HCT116 (cell line): ENCODE data around the gene APPL1. TPM values are rescaled to one million over a fixed set of nuclear protein-coding genes. Genes with fewer than 3 reads are reported as not detected.

ENCODE experiments used
- ATAC-seq: fragments of 200-7000 bp; cut with Tn5 transposase; 2 replicates; pipeline ENCODE4 v1.9.1; 2020; ENCODE audit warnings: mild to moderate bottlenecking, moderate library complexity
- BruUV-seq: library from RNA; stranded (reverse); fragments of 400-500 nt; replicated peaks from 2 replicates; lab custom pipeline; 2021; lab: Mats Ljungman, UMichigan
- CTCF ChIA-PET: fragments of 300-600 bp; sonication (Branson Sonifier 250); formaldehyde crosslinking; loops from one replicate; lab custom pipeline; 2021; ENCODE audit warnings: antibody characterized with exemption; lab: Charles Lee
- POLR2A ChIA-PET: fragments of 300-600, 350-600 bp; sonication (Branson Sonifier 250); formaldehyde crosslinking; loops from one replicate; lab custom pipeline; 2021; ENCODE audit warnings: antibody characterized with exemption; lab: Charles Lee
- RAD21 ChIA-PET, 2 experiments: fragments of 300-600 bp; sonication (Branson Sonifier 250); formaldehyde crosslinking; loops; one replicate each; lab custom pipeline; 2023; ENCODE audit warnings: low total read pairs in 2 of 2; ENCODE audit not compliant: uncharacterized antibody in 2 of 2, unreplicated experiment in 2 of 2, low non-redundant PET in 1 of 2; lab: Charles Lee
- DNase-seq: peaks from one replicate; pipeline ENCODE4 v3.0.0-alpha.2; 2010; ENCODE audit warnings: low read depth, low spot score
- H2AFZ ChIP-seq: fragments of 200-600 bp; shearing (Covaris generic), sonication (generic); 2 replicates; pipeline ENCODE4 v1.6.1; 2017; ENCODE audit warnings: low read depth, mixed run types, mixed read lengths, antibody characterized with exemption, low read length; ENCODE audit not compliant: poor library complexity, severe bottlenecking
- H3K27ac ChIP-seq: 2 replicates; pipeline ENCODE4 v1.5.1; 2012; ENCODE audit warnings: low read depth, low read length
- H3K27me3 ChIP-seq: fragments of 200-600 bp; sonication (generic); 2 replicates; pipeline ENCODE4 v1.6.1; 2016; ENCODE audit warnings: mixed run types, low read length, mixed read lengths; ENCODE audit not compliant: insufficient read depth
- H3K36me3 ChIP-seq, 2 experiments: fragments of 200-500 bp in 1 of 2; fragments of 200-600 bp in 1 of 2; sonication (Bioruptor generic) in 1 of 2; sonication (generic) in 1 of 2; 2 replicates each; pipeline versions ENCODE4 v1.5.1 to v1.6.1; 2014 to 2016; ENCODE audit warnings: low read length in 2 of 2, inconsistent platforms in 1 of 2, mixed read lengths in 1 of 2, mixed run types in 1 of 2; ENCODE audit not compliant: insufficient read depth in 2 of 2, control insufficient read depth in 1 of 2
- H3K4me1 ChIP-seq, 2 experiments: fragments of 200-600 bp in 1 of 2; sonication (generic) in 1 of 2; 2 replicates each; pipeline versions ENCODE4 v1.5.1 to v1.6.1; 2012 to 2017; ENCODE audit warnings: low read length in 2 of 2, inconsistent platforms in 1 of 2, mild to moderate bottlenecking in 1 of 2, mixed read lengths in 1 of 2, mixed run types in 1 of 2, moderate library complexity in 1 of 2; ENCODE audit not compliant: insufficient read depth in 2 of 2, control insufficient read depth in 1 of 2
- H3K4me2 ChIP-seq: fragments of 200-600 bp; sonication (generic); 2 replicates; pipeline ENCODE4 v1.6.1; 2017; ENCODE audit warnings: mixed run types, low read length, mixed read lengths
- H3K4me3 ChIP-seq, 2 experiments: fragments of 200-600 bp in 1 of 2; sonication (generic) in 1 of 2; replicated peaks in 1 of 2; 2 replicates each; pipeline ENCODE4 v1.5.1; 2011 to 2016; ENCODE audit warnings: low read length in 2 of 2, control low read depth in 1 of 2, low read depth in 1 of 2, mild to moderate bottlenecking in 1 of 2, mixed read lengths in 1 of 2, mixed run types in 1 of 2
- H3K79me2 ChIP-seq: fragments of 200-600 bp; sonication (generic); 2 replicates; pipeline ENCODE4 v1.6.1; 2017; ENCODE audit warnings: mild to moderate bottlenecking, mixed run types, low read length, moderate library complexity, mixed read lengths; ENCODE audit not compliant: insufficient read depth
- H3K9ac ChIP-seq: fragments of 200-600 bp; sonication (generic); 2 replicates; pipeline ENCODE4 v1.6.1; 2016; ENCODE audit warnings: low read length, mixed read lengths
- H3K9me2 ChIP-seq: fragments of 200-600 bp; sonication (generic), shearing (Covaris generic); 2 replicates; pipeline ENCODE4 v1.6.1; 2017; ENCODE audit warnings: mixed run types, mild to moderate bottlenecking, moderate library complexity; ENCODE audit not compliant: insufficient read depth
- H3K9me3 ChIP-seq, 2 experiments: fragments of 200-500 bp in 1 of 2; fragments of 200-600 bp in 1 of 2; sonication (Bioruptor generic) in 1 of 2; sonication (generic) in 1 of 2; 2 replicates each; pipeline ENCODE4 v1.6.1; 2014 to 2017; ENCODE audit warnings: low read length in 2 of 2, mixed read lengths in 2 of 2, inconsistent platforms in 1 of 2, low read depth in 1 of 2, mild to moderate bottlenecking in 1 of 2, mixed run types in 1 of 2, moderate library complexity in 1 of 2; ENCODE audit not compliant: control insufficient read depth in 1 of 2, insufficient read depth in 1 of 2
- H4K20me1 ChIP-seq: fragments of 200-600 bp; sonication (generic), shearing (Covaris generic); 2 replicates; pipeline ENCODE4 v1.6.1; 2017; ENCODE audit warnings: mixed run types, mild to moderate bottlenecking, moderate library complexity; ENCODE audit not compliant: insufficient read depth
- CBX3 ChIP-seq: IDR thresholded peaks from 2 replicates; pipeline ENCODE4 v1.6.1; 2012; ENCODE audit warnings: low read depth
- EZH2phosphoT487 ChIP-seq: fragments of 200-600 bp; IDR thresholded peaks from 2 replicates; pipeline ENCODE4 v1.6.1; 2018; ENCODE audit warnings: antibody characterized with exemption, borderline replicate concordance
- FOSL1 ChIP-seq: IDR thresholded peaks from 2 replicates; pipeline ENCODE4 v1.6.1; 2012; ENCODE audit warnings: low read depth
- JUND ChIP-seq: IDR thresholded peaks from 2 replicates; pipeline ENCODE4 v1.6.1; 2012
- POLR2A ChIP-seq: IDR thresholded peaks from 2 replicates; pipeline ENCODE4 v1.7.0; 2011; ENCODE audit warnings: borderline replicate concordance; ENCODE audit not compliant: insufficient read depth, insufficient read length; ENCODE audit errors: extremely low read depth
- POLR2AphosphoS5 ChIP-seq: IDR thresholded peaks from 2 replicates; pipeline ENCODE4 v1.6.1; 2011; ENCODE audit warnings: mild to moderate bottlenecking, low read depth, low read length, moderate library complexity
- RAD21 ChIP-seq: IDR thresholded peaks from 2 replicates; pipeline ENCODE4 v1.6.1; 2012; ENCODE audit warnings: low read depth, mild to moderate bottlenecking
- SIN3A ChIP-seq: IDR thresholded peaks from 2 replicates; pipeline ENCODE4 v1.6.1; 2012; ENCODE audit warnings: low read depth
- SP1 ChIP-seq: IDR thresholded peaks from 2 replicates; pipeline ENCODE4 v1.6.1; 2012; ENCODE audit warnings: low read depth
- SRF ChIP-seq: IDR thresholded peaks from 2 replicates; pipeline ENCODE4 v1.6.1; 2012; ENCODE audit warnings: low read depth
- TCF7L2 ChIP-seq: IDR thresholded peaks from 2 replicates; pipeline ENCODE4 v1.7.0; 2011; ENCODE audit warnings: borderline replicate concordance, inconsistent platforms; ENCODE audit not compliant: insufficient read depth, insufficient read length; ENCODE audit errors: extremely low read depth
- ZBTB33 ChIP-seq: IDR thresholded peaks from 2 replicates; pipeline ENCODE4 v1.6.1; 2011; ENCODE audit warnings: mild to moderate bottlenecking, low read length, moderate library complexity; ENCODE audit not compliant: insufficient replicate concordance; ENCODE audit errors: extremely low read depth
- ZFX ChIP-seq: fragments of 450-650 bp; IDR thresholded peaks from 2 replicates; pipeline ENCODE4 v1.6.1; 2017
- ZNF274 ChIP-seq: fragments of 200-500 bp; sonication (Bioruptor generic); IDR thresholded peaks from 2 replicates; pipeline ENCODE4 v1.6.1; 2014; ENCODE audit warnings: mild to moderate bottlenecking, low read depth, low read length, inconsistent platforms
- intact Hi-C: fragments of 100-400 bp; cut with micrococcal nuclease; formaldehyde crosslinking; loops from 2 replicates; pipeline ENCODE4 v1.10.0; 2022
- total RNA-seq: library from RNA; stranded (reverse); gene quantifications from one replicate; pipeline ENCODE4 v1.2.1, GENCODE V29; 2021; ENCODE audit not compliant: unreplicated experiment
- TF ChIP-seq, protein P1 (sequence below), 3 experiments: fragments of 200-600 bp in 1 of 3; sonication (generic) in 1 of 3; IDR thresholded peaks in 2 of 3; conservative IDR thresholded peaks in 1 of 3; 2 replicates each; pipeline ENCODE4 v1.5.1; 2012 to 2017; ENCODE audit warnings: low read depth in 2 of 3, low read length in 2 of 3, antibody characterized with exemption in 1 of 3, borderline replicate concordance in 1 of 3, control low read depth in 1 of 3, mild to moderate bottlenecking in 1 of 3, mixed read lengths in 1 of 3, mixed run types in 1 of 3, moderate library complexity in 1 of 3; ENCODE audit not compliant: insufficient read depth in 1 of 3
- TF ChIP-seq, protein P2 (sequence below): IDR thresholded peaks from 2 replicates; pipeline ENCODE4 v1.6.1; 2012

APPL1 gene
- total RNA-seq, 1 experiment from 2014 or later = 30.8 TPM

GRCh38 chr3:57292159-57292896 lies 64.8 kb downstream of the APPL1 start, which contains the start of gene ASB14:
Gene ASB14, minus strand, starts transcription at chr3:57292685. Its CDS starts 652 bp downstream, at chr3:57292033.
- Histone ChIP-seq H3K9me2 (no peaks in the 10 kb centered on the region), H3K4me3 (no peak within 1 kb of the TSS), H3K4me1 (no peaks in the 10 kb centered on the region), H2AFZ (no peak within 1 kb of the TSS), H4K20me1 (no peaks in the 10 kb centered on the region), H3K36me3 (no peaks in the 10 kb centered on the region), H3K27ac (no peak within 1 kb of the TSS), H3K9me3 (no peaks in the 10 kb centered on the region), H3K4me2 (no peak within 1 kb of the TSS), H3K79me2 (no peaks in the 10 kb centered on the region), H3K27me3 (no peaks in the 10 kb centered on the region), H3K9ac (no peak within 1 kb of the TSS)
- intact Hi-C loops = no loop called here
- DNase-seq (no peak), ATAC-seq (no peak)
- no TSS peak for BruUV-seq
- CTCF ChIA-PET = no interaction called here
- RAD21 ChIA-PET = no interaction called here
- POLR2A ChIA-PET = no interaction called here
- no peak for TF ChIP-seq TCF7L2

DNA sequence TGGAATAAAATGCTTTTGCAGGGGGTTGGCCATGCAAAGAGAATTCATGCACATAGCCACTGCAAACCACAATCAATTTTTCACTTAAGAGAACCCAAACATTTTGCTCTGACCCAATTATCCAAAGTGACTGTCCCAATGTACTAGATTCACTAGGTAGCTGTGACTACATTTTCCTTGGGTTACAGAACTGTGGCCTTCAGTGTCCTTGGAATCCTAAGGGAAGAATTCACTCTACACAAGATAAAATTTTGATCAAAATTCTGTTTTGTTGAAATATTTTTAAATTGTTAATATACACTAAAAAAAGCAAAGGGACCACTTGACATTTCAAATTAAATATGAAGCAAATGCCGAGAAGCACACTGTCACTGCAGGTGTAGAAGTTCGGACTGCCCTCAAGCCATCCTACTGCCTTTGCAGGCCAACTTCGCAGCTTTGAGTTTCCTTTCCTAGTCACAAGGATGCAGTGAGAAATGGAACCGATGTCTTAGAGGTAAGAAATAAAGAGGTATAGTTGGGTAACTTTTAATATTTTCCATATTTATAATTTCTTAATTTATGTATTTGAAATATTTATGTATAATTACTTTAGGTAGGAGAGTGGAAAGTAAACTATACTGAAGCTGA lies 65.5 kb downstream of the APPL1 start:
- ATAC-seq = no peak
- intact Hi-C loops = no loop called here
- RAD21 ChIA-PET = no interaction called here
- Histone ChIP-seq H3K9ac (no peak overlapping the region), H3K9me2 (no peaks in the 10 kb centered on the region), H3K27ac (no peak overlapping the region), H3K36me3 (no peaks in the 10 kb centered on the region), H3K79me2 (no peaks in the 10 kb centered on the region), H4K20me1 (no peaks in the 10 kb centered on the region), H3K27me3 (no peaks in the 10 kb centered on the region), H2AFZ (no peak overlapping the region), H3K4me2 (no peak overlapping the region), H3K4me3 (no peak overlapping the region), H3K9me3 (no peaks in the 10 kb centered on the region), H3K4me1 (peaks cover 4 to 6% of the 10 kb centered on the region in 2 experiments; a peak in 2 of 4 replicates)
- POLR2A ChIA-PET = no interaction called here
- no TSS peak for BruUV-seq
- CTCF ChIA-PET = no interaction called here
- no peak for DNase-seq
- TF ChIP-seq, protein P1, sequence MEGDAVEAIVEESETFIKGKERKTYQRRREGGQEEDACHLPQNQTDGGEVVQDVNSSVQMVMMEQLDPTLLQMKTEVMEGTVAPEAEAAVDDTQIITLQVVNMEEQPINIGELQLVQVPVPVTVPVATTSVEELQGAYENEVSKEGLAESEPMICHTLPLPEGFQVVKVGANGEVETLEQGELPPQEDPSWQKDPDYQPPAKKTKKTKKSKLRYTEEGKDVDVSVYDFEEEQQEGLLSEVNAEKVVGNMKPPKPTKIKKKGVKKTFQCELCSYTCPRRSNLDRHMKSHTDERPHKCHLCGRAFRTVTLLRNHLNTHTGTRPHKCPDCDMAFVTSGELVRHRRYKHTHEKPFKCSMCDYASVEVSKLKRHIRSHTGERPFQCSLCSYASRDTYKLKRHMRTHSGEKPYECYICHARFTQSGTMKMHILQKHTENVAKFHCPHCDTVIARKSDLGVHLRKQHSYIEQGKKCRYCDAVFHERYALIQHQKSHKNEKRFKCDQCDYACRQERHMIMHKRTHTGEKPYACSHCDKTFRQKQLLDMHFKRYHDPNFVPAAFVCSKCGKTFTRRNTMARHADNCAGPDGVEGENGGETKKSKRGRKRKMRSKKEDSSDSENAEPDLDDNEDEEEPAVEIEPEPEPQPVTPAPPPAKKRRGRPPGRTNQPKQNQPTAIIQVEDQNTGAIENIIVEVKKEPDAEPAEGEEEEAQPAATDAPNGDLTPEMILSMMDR (IDR thresholded peaks at IDR 0.05 in 2 of 3, conservative IDR thresholded peaks at IDR 0.05 in 1 of 3; ENCODE audit: borderline replicate concordance in 1 of 3, insufficient read depth in 1 of 3, low read depth in 2 of 3, low read length in 2 of 3) = no peak
- TF ChIP-seq RAD21 (no peak), SP1 (no peak), ZFX (no peak), POLR2A (no peak), SIN3A (no peak), JUND (no peak), EZH2phosphoT487 (no peak), POLR2AphosphoS5 (no peak), ZNF274 (no peak), SRF (no peak), FOSL1 (no peak), ZBTB33 (no peak), CBX3 (no peak), TCF7L2 (no peak)
- TF ChIP-seq, protein P2, sequence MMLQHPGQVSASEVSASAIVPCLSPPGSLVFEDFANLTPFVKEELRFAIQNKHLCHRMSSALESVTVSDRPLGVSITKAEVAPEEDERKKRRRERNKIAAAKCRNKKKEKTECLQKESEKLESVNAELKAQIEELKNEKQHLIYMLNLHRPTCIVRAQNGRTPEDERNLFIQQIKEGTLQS = no peak
